Inflammatory macrophage treated with lipopolysaccharide for 4 hours (primary cell): ENCODE measurements around the gene SBNO2.
"Not testable (repeated sequence)": the region's sequence is repeated elsewhere in the genome, so short reads cannot be mapped to it uniquely, and the experiment has no call there.

ENCODE experiments used
- DNase-seq: peaks from one replicate; pipeline ENCODE4 v3.0.0-alpha.2; 2020

SBNO2 gene

DNA sequence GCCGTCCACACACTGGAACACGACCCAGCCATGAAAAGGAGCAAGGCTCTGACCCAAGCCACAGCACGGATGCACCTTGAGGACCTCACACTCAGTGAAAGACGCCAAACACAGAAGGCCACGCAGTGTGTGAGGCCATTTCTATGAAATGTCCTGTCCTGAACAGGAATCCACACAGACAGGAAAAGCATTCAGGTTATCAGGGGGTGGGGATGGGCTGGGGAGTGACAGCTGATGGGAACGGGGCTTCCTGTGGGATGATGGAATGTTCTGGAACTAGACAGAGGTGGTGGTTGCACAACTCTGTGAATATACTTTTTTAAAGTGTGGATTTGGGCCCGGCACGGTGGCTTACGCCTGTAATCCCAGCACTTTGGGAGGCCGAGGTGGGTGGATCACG, 39.6 kb downstream of the SBNO2 start:
- no peak for DNase-seq

DNA sequence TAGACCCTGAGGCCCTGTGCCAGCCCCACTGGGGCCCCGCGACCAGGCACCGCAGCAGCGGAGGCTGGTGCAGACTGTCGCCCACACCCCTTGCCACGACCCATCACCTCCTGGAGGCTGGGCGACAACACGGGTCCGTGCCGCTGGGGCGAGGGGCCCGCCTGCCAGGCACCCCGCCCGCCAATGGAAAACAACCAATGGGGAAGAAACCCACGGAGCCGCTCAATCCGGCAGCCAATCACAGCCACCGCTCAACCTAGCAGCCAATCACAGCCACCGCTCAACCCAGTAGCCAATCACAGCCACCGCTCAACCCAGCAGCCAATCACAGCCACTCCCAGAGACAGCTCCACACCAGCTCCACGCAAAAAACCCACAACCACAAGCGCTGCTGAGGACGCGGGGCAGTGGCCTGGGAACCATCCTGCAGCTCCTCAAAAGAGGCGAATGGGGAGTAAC, 40.6 kb downstream of the SBNO2 start:
- peak; percentile 26 for DNase-seq

DNA sequence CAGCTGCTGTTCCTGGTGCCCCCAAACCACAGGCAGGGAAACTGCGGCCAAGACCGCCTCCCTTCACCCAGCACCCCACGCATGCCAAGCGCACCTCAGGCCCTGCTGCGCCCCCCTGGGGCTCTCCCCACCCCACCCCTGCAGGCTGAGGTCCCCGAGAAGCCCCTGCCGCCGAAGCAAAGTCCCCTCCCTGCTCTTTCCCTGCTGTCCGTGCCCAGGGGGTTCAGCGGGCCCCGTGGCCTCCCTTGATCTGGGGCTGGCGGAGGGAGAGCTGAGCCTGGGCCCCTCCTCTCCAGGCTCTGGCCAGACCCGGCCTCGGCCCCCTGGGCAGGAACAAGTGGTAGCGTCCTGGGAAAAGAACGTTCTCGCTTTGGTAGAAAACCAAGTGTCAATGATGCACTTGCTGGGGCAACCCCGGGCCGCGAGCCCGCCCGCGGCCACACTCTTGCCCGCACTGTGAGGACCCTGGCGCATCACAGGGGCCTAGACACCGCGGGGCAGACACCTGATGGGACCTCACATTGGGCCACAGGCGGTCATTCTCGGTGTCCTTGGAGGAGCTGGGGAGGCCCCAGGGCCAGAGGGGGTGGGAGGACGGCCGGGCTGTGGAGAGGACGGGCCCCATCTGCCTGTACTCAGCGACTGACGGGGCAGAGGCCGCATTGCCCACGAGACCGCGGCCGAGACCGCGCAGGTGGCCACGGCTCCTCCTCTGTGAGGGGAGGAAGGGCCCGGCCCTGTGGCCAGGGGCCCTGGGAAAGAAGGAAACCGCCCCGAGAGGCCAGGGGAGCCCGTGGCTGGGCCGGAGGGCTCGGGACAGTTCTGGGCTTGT, 41.3 kb downstream of the SBNO2 start:
- DNase-seq, result peak; percentile 40

DNA sequence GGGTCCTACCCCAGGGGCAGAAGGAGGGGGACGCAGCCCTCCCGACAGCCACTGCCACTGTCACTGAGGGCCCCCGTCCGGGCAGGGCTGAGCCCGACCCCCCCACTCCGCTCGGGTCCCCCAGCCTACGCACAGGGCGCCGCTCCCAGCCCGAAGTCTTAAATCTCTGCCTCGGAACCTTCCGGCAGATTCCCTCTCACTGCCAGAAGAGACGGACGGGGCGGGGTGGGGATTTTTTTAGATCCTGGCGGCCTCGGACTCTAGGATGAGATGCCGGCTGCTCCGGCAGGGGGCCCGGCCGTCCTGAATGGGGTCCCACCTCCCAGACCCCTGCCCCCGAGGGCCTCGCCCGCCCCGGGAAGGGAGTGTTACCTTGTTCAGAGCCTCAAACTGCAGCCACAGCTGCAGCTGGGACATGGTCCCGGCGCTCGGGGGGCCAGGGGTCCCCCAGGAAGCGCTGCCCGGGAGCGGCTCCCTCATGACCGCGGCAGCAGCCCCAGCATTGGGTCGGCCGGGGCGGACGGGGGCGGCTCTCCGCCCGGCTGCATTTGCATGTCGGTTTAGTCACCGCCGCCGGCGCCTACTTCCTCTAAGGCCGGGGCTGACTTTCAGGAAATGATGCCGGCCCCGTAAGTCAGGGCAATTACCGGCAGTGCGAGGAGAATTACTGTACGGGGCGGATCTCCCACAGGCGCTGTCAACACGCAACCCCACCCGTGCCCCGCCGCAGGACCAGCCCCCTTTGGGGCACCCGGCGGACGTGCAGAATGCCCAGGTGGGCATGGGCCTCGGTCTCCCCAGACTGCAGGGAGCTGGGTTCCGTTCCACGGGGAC, 42.1 kb downstream of the SBNO2 start:
- DNase-seq, result peak; percentile 98

DNA sequence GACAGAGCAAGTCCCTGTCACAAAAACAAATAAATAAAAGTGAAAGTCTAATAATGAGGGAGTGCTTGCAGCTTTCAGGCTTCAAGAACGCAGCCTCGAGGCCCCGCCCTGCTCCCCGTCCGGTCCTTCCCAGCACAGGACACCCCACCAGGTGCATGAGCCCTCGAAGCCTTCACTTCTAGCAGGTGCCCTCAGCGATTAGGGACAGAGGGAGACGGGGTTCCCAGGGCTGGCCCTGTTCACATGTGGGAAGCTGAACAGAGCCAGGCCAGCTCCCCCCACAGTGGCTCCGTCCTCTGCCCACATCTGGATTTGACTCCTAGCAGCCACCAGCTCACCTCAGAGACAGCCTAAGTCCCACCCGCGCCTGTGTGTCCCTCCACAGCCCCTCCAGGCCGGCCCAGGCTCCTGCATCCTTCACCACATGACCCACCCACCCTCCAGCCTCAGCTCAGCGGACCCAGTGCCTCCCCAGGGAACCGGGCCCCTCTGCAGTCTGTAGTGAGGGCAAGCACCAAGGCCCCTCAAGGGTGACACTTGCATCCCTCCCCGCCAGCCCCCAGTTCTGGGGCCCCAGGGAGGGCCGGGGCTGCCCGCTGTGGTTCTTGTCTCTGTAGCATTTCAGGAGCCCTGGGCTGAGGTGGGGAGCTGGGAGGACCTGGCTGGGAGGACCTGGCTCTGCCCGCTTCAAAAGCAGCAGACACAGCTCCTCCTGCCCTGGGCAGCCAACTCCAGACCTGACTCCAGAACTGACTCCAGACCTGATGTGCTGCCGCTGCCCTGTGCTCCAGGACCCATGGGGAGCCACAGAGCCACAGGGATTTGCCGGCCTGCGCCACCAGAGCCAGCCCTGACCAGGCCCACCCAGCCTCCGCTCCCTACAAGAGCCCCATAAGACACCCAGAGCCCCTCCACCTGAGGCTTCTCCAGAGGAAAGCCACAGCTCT, 43.0 kb downstream of the SBNO2 start:
- peak; percentile 34 for DNase-seq

DNA sequence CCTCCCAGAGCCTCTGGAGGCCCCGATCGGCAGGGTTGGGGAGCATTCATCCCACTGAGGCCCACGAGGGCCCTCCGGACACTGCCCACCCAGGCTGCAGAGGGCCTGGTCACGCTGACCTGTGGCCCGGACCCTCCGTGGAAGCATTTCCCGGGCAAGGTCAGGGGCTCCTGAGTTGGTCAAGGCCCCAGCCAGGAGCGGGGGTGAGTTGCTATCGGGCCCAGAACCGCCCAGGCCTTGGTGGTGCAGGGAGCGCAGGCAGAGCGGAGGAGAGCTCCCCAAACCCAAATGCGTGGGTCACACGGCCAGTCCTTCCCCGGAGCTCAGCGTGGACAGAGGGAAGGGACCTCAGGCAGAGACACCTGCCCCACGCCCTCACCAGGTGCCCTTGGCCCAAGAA, 44.5 kb downstream of the SBNO2 start:
- DNase-seq, result no peak

DNA sequence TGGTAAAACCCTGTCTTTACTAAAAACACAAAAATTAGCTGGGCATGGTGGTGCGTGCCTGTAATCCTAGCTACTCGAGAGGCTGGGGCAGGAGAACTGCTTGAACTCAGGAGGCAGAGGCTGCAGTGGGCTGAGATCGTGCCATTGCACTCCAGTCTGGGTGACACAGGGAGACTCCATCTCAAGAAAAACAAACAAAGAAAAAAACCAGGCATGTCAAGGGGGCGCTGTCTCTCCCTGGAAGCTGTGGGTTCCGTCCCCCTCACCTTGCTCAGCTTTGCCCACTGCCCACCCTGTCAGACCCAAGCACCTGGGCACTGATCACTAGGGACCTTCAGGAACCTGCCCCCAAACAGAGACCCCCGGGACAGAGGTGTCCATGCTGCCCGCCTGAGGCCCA, 45.0 kb downstream of the SBNO2 start:
- not testable (repeated sequence) for DNase-seq

DNA sequence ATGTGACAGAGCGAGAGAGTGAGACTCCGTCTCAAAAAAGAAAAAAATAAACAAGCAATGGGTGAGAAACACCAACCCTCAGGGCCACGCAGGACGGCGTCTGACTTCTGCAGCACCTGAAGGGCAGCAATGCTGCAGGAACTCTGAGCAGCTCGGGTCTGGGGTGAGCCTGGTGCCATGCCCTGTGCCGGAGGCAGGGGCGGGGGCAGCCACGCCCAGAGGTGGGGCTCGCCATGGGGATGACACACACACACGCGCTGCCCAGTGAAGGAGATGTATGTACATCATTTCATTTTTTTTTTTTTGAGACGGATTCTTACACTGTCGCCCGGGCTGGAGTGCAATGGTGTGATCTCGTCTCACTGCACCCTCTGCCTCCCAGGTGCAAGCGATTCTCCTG, 46.0 kb downstream of the SBNO2 start:
- DNase-seq, result peak; percentile 24

DNA sequence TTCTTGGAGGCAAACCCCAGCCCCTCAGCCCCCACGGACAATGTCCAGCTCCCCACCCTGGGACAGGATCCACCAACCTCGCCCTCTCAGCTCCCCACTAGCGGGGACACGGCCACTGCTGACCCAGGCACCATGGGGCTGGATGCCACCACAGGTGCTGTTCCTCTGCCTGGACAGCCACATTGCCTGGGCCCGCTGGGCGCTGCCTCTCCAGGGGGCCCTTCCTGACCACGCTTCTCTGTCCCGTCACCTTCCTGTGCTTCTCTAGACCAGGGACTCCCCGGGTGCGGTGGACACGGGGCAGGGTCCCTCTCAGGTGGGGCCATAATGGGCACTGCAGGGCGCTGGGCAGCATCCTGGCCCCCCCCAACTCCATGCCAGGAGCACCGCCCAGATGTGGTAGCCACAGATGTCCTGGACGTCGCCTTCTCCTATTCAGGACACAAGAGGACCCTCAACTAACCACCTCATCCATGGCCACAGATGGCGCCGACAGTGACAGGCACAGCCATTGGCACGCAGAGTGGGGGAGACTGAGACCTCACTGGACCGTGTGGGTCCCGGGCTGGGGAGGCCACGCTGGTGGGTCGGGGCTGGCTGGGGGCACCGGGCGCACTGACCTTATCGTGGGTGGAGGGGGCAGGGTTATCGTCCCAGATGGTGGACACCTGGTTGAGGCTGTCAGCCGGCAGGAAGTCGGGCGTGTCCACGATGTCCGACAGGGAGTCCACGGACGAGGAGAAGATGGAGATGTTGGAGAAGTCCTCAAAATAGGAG, 46.9 kb downstream of the SBNO2 start:
- no peak for DNase-seq

DNA sequence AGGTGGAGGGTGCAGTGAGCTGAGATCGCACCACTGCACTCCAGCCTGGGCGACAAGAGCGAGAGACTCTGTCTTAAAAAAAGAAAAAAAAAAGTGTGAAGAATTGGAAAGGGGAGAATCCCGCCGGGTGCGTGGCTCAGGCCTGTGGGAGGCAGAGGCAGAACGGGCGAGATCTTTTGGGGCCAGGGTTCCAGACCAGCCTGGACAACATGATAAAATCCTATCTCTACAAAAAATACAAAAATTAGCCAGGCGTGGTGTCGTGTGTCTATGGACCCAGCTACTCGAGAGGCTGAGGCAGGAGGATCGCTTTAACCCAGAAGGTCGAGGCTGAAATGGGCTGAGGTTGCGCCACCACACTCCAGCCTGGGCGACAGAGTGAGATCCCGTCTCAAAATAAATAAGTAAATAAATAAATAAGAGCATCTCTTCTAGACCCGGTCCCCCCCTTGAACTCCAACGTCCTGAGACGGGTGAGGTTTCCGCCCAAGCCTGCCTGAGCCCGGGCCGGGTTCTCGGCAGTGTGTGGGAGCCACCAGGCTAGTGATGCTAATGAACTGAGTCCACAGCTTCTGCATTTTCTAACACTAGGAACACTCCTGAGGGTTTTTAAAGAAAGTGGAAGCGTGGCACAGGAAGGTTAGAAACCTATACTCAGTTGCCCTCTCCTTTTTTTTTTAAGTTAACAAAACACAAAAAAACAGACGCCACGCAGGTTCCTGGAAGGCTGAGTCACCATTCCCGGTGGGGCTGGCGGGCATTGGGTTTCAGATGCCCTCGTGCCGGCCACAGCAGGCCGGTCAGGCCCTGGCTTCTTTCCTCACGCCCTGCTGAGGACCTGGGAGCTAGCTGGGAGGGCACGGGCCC, 48.2 kb downstream of the SBNO2 start:
- peak; percentile 58 for DNase-seq

DNA sequence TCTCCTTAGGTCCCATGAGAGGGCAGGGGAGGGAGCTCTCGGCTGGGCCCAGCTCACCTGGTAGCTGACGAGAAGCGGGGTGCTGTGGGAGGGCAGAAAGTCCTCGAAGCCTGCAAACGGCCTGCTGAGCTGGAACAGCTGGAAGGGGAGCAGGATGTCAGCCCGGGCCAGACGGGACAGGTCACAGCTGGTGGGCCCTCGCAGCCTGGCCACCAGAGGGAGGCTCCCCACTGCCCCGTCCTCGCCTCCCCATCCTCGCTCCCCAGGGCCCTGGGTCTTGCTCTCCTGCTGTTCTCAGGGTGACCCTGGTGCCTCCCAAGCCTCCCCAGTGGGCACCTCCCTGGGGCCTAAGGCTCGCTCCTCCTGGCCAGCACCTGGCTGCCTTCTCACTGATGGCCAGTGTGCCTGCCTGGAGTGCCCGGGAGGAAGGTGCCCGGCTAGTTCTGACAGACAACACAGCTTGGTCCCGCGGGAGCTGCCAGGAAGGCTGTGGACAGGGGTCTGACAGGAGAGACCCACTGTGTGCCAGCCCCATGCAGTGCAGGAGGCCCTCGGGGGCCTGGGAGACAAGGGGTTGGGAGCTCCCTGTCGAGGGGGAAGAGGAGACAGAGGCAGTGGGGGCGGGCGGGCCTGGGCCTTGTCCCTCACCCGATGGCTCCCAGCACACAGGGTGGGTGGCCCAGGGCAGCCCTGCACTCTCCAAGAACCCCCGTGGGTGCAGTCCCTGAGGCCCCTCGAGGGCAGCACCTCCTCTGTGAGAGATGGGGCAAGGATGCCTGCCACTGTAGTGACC, 50.0 kb downstream of the SBNO2 start:
- no peak for DNase-seq

DNA sequence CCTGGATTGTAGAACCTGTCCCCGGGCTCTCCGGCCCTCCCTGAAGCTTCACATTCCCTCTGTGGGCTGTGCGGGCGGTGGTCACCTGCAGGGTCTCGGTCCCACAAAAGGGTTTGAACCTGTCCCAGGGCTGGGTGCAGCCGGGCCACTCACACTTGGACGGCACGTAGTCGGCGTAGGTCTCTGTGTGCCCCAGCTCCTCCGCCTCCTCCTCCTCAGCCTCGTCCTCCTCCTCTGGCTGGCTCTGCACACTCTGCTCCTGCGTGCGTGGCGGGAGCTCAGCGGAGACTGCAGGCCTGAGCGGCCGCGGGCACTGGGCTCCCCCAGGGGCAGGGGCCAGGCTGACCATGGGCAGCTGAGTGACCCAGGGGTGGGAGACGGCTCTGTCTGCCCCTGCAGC, 50.7 kb downstream of the SBNO2 start:
- DNase-seq, result no peak

DNA sequence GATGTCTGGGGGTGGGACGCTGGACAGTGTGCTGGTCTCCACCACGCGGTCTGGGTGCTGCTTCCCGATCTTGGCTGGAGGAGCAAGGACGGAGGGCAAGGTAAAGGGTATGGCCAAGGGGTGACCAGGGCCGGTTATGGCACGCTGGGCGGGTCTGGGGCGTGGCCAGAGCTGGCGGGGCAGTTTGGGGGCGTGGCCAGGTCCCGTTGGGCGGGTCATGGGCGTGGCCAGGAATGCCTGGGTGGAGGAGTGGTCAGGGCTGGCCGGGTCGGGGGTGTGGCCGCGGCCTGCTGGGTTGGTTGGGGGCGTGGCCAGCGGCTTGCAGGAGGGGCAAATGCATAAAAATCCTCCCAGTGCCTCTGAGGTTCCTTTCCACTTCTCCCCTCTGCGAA, 51.1 kb downstream of the SBNO2 start:
- peak; percentile 79 for DNase-seq

DNA sequence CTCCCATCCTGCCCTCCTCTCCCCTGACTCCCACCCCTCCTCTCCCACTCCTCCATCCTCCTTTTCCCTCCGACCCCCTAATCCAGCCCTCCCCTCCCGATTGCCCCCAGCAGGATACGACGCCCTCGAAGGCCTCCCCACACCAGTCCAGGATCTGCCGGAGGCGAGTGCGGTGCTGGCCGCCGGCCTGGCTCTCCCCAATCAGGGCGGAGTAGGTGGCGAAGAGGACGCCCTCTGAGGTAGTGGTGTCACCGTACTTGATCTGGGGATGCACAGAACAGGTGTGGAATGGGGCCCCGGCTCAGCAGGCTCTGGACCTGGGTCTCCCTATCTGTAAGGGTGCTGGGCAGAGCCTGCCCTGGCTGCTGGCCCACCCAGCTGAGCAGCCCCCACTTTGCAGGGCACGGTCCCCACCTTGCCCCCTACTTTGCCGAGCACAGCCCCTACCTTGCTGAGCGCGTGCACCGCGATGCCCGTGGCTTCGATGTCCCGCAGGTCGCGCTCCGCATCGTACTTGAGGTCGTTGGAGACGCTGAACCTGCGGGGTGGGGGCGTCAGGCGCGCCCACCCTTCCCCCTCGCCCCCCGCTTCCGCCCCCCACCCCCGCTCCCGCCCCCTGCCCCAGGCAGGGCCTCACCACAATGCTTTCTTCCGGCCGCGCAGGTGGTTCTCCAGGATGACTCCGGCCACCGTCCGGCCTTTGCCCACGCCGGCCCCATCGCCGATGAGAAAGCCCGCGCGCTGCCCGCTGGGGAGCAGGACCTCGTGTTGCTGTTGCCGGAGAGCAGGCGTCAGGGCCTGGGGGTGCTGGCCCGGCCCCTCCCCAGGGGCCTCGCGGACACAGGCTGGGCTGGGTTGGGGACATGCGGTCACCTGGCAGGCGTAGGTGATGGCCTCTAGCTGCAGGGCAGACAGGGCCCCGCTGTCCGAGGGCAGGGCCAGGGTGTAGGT, 51.8 kb downstream of the SBNO2 start:
- no peak for DNase-seq

DNA sequence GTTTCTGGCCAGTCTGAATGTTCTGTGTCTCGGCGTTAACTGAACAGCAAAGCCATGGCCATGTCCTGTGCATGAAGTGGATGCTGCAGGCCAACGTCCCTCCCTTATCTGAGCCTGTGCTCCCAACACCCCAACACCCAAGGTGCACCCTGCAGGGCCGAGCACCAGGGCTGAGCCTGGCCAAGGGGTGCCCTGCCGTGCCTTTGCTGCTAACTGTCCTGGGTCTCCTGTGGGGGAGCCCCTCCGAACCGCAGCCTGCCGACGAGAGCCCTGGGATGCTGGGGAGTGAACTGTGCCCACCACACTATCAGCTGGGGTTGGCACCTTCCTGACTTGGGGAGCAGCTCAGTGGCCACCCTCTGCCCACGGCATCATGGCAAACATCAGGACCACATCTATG, 52.7 kb downstream of the SBNO2 start:
- DNase-seq, result no peak

DNA sequence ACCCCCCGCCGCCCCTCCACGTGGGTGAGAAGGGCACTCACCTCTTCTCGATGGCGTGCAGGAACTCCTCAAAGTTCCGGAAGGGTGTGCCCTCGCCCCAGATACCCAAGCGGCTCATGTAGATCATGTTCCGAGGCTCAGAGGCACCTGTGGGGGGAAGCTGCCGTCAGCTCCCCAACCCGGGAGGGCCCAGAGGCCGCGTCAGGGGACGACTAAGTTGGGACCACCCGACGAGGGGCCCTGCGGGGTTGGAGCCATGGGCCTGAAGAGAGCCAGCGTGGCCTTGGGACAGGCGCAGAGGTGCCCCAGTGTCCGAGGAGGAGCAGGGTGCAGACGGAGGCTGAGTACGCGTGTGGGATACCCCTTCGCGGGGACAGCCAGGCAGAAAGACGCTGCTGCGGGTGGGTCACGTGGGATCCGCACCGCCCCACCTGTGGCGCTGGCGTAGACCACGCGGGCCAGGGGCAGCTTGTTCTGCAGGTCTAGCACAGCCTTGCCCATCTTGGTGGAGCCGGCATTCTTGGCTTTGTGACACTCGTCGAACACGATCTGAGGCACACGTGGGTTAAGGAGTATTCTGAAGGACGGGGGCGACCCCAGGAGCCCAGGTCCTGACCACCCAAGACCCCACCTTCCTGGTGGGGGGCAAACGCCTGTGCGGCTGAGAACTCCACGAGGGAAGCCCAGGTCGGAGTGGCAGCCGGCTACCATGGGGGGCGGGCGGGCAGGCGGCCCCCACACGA, 54.4 kb downstream of the SBNO2 start:
- no peak for DNase-seq

DNA sequence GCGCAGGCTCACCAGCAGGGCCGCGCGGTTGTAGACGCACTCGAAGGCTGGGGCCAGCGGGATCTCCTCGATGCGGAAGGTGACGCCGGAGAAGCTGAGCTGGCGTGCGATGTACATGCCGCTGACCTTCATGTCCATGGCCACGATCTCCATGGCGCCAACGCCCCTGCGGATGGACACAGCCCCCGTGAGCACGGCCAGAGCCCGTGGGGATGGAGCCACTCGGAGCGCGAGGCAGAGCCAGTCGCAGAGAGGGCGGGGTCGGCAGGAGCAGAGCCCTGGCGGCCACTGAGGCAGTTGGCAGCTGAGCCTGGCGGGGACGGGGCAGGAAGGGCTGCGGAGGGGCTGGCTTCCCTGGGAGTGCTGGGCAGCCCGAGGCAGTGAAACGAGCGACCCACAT, 55.1 kb downstream of the SBNO2 start:
- DNase-seq, result no peak

DNA sequence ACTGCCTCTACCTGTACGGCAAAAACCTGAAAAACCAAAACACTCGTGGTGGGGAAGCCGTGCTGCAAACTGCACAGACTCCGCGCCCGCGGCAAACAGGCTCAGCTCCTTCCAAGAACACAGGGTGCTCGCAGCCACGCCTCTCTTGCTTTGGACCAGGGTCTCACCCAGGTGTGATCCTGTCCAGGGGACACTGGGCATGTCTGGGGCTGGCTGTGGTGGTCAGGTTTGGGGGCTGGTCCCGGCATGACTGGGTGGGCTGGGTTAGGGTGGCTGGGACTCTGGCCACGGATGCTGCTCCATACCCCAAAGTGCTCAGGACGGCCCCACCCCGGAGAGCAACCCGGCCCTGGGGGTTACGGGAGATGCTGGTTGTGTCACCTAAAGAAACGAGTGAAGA, 56.4 kb downstream of the SBNO2 start:
- no peak for DNase-seq
